ENCODE measurements around the gene GNG2.

The GNG2 gene

DNA sequence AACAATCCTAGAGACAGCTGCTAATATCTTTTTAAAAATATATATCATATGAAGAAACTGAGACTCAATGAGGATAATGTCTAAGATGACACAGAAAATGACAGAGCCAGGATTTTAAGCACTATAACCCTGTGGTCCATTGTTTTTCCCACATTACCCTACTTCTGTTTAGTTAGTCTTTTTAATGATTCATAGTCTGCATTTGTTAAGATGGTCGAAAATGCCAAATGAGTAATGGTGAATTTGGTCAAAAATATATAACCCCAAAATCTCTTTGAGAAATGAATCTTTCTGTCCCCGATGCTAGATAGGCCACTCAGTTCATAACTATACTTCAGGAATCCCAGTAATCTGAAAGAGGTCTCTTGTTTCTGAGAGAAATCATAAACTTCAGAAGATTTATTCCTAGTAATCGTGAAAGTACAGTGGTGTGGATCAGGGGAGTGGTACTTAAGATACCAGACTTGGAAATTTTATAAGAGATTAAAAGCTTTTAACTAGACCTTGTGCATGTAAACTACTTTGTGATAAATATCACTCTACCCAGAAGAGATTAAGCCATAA is 139.7 kb downstream of the GNG2 start:
- DNase-seq, result no peak

GRCh38 chr14:52000696-52001095 is 140.3 kb downstream of the GNG2 start:
- no peak for DNase-seq

DNA sequence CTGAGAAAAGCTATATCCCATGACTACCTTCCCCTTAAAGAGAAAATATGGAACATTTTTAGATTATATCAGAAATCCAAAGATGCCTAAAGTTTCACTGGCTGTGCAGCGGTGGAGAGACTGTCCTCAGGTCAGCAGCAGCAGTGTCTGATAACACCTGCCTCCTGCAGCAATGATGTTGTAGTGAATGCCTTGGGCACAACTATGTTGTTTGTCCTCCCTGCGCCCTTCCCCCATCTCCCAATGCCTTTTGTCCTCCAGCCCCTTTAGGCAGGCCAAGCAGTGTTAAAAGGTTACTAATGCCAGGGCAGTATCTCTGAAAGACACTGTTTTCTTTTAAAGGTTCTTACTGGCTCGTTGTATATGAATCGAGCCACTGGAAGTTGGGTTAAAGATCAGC is 142.1 kb downstream of the GNG2 start:
- no peak for DNase-seq

DNA sequence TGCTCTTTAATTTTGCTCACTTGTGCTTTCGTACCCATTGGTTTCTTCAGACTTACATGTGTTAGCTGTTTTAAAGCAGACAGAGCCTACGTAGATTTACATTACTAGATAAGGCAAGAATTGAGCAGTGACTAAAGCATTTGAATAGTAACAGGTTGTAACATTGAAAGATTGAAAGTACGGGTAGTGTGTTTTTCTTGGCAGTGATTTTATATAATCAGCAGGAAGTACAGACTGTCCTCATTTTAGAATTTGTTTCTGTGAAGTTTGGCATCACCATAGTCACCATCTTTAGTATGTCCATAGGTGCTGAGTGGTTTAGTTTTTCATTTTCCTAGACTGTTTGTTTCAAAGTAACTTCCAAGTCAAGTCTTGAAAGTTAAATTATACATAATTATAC is 142.9 kb downstream of the GNG2 start:
- no peak for DNase-seq

DNA sequence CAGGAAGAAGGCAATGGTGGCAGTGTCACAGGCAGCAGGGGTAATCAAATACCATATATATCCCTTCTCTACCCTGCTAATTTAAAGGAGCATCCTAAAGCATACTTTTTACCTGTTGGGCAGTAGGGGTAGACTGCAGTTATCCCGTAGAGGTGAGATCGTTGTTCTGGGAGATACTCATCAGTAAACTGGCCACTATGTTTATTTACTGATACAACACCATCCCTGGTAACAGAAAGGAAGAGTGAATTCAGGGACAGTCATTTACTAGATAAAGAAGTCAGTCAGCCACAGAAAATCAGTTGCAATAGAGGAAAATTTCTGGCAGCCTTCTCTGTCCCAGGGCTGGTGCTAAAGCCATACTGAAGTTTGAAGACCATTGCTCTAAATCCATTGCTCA is 145.2 kb downstream of the GNG2 start:
- no peak for DNase-seq

DNA sequence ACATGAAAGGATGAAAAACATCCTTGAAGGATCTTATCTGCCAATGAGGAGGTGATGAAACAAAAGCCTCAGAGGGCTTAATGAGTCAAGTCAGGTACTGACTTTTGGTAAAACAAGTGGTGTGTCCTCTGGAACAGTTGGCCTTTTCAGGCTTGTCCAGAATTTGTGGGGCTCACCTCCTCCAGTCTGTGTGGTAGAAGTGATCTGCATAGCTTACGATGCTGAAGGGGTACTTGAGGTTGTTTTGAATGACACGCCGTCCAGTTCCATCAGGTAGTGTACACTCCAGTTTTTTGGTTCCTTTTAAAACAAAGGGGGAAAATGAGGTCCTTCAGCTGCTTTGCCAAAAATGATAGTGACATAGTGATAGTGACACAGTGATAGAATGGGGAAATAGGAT is 145.9 kb downstream of the GNG2 start:
- DNase-seq, result no peak

GRCh38 chr14:52007211-52007610 is 146.8 kb downstream of the GNG2 start:
- DNase-seq, result no peak

DNA sequence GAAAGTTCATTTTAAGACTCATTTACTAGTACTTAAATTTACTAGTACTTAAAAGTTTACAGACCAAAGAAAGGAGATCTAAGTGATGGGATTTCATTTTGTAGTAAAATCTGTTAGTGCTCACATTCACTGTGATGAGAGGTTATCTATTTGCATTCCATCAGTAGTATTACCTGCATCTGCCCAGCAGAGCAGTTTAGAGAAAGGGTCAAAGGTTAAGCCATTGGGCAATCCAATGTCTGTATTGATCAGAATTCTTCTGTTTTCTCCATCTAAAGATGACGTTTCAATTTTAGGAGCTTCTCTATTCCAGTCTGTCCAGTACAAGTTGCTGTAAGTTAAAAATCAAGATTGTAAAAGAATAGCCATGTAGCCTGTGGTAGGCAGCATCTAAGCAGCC is 147.2 kb downstream of the GNG2 start:
- no peak for DNase-seq

GRCh38 chr14:52008136-52008535 is 147.7 kb downstream of the GNG2 start:
- DNase-seq, result no peak

DNA sequence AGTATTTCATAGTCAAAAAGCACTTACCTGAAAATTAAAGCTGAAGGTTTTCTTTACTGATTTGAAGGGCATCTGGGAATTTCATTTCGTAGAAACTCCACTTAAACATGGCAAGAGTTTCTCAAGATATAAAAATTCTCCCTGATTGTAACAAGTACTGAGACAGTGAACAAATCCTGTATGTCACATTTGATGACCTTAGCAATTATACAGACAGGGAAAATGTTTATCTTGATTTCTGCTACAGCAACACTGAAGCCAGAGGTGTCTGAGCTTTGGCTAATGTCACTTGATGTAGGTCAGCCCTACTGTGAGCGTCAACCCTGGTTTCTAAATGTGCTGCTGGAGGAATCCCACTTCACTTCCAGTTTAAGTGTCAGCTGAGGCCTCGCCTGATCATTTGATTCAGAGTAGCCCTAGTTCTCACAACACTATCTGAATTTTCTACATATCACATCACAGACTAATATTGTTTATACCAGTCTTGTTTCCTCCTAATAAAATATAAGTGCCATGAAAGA is 149.8 kb downstream of the GNG2 start:
- DNase-seq, result no peak

GRCh38 chr14:52011523-52011922 is 151.1 kb downstream of the GNG2 start:
- no peak for DNase-seq

DNA sequence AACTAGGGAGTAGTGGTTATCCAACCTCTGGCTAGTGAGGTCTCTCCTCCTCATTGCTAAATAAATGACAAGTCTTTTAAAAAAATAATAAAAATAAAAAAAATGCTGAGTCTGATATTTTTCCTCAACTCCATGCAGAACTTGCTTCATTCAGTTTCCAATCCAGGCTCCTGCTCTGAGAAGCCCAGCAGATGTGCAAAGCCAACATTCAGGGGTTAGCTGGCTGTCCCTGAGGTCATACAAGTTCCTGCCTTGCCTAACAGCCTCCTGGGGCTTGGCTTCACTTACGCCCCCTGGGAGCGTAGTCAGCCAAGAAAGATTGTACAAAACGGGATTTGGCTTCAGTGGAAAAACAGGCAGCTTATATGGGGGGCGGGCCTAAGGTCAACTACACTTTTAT is 152.2 kb downstream of the GNG2 start:
- DNase-seq, result no peak

GRCh38 chr14:52013984-52014600 is 153.7 kb downstream of the GNG2 start:
- DNase-seq, result no peak

GRCh38 chr14:52014601-52015267 is 154.3 kb downstream of the GNG2 start:
- DNase-seq, result no peak

GRCh38 chr14:52015411-52016030 is 155.1 kb downstream of the GNG2 start:
- no peak for DNase-seq

GRCh38 chr14:52018252-52018651 is 157.8 kb downstream of the GNG2 start:
- no peak for DNase-seq

GRCh38 chr14:52018970-52019369 is 158.6 kb downstream of the GNG2 start:
- no peak for DNase-seq
